Endothelial cell of umbilical vein (primary cell): Measurements from ENCODE around the gene ACVR2A. TPM values are rescaled to one million over a fixed set of nuclear protein-coding genes. Genes with fewer than 3 reads are reported as not detected.

Source experiments
- BruUV-seq: library from RNA; stranded (reverse); fragments of 400-500 nt; replicated peaks from 2 replicates; lab custom pipeline; 2021; lab: Mats Ljungman, UMichigan
- CTCF ChIA-PET: fragments of 300-600, 350-600 bp; sonication (Branson Sonifier 250); formaldehyde crosslinking; loops from one replicate; lab custom pipeline; 2021; ENCODE audit warnings: antibody characterized with exemption, inconsistent platforms; lab: Charles Lee
- POLR2A ChIA-PET: fragments of 300-600, 350-600 bp; sonication (Branson Sonifier 250); formaldehyde crosslinking; loops from one replicate; lab custom pipeline; 2021; ENCODE audit warnings: antibody characterized with exemption, inconsistent platforms; lab: Charles Lee
- DNase-seq: peaks from one replicate; pipeline ENCODE4 v3.0.0-alpha.2; 2011; ENCODE audit warnings: low read depth, low spot score
- FAIRE-seq: peaks from 2 replicates; lab custom pipeline; 2011; peaks lifted over from hg19 to GRCh38; lab: Jason Lieb, UNC
- H2AFZ ChIP-seq: 2 replicates; pipeline ENCODE4 v1.6.0; 2012; ENCODE audit warnings: low read depth, low read length, control low read depth, inconsistent platforms
- H3K27ac ChIP-seq: 2 replicates; pipeline ENCODE4 v1.5.1; 2011; ENCODE audit warnings: low read depth, mild to moderate bottlenecking, control low read depth, low read length, moderate library complexity; ENCODE audit not compliant: insufficient read depth
- H3K27me3 ChIP-seq, 2 experiments: 2 replicates each; pipeline versions ENCODE4 v1.6.0 to v1.6.1; 2011; ENCODE audit warnings: low read length in 2 of 2, mixed read lengths in 1 of 2; ENCODE audit not compliant: control insufficient read depth in 2 of 2, insufficient read depth in 2 of 2
- H3K36me3 ChIP-seq, 2 experiments: 2 replicates in 1 of 2; 3 replicates in 1 of 2; pipeline ENCODE4 v1.5.1; 2011; ENCODE audit warnings: low read length in 2 of 2, mild to moderate bottlenecking in 1 of 2, moderate library complexity in 1 of 2; ENCODE audit not compliant: control insufficient read depth in 2 of 2, insufficient read depth in 2 of 2; ENCODE audit errors: extremely low read depth in 1 of 2
- H3K4me1 ChIP-seq: 3 replicates; pipeline ENCODE4 v1.5.1; 2011; ENCODE audit warnings: mild to moderate bottlenecking, low read length; ENCODE audit not compliant: control insufficient read depth, insufficient read depth; ENCODE audit errors: extremely low read depth
- H3K4me2 ChIP-seq: 2 replicates; pipeline ENCODE4 v1.6.1; 2011; ENCODE audit warnings: low read length, control low read depth, mixed read lengths; ENCODE audit not compliant: insufficient read depth
- H3K4me3 ChIP-seq, 3 experiments: fragments of 200-600 bp in 1 of 3; sonication (generic), shearing (Covaris generic) in 1 of 3; replicated peaks in 1 of 3; 2 replicates each; pipeline ENCODE4 v1.5.1; 2011 to 2016; ENCODE audit warnings: control low read depth in 3 of 3, low read length in 3 of 3, mild to moderate bottlenecking in 2 of 3, inconsistent platforms in 1 of 3, low read depth in 1 of 3, moderate library complexity in 1 of 3; ENCODE audit not compliant: insufficient read depth in 1 of 3
- H3K79me2 ChIP-seq: 2 replicates; pipeline ENCODE4 v1.6.0; 2012; ENCODE audit warnings: low read length, inconsistent platforms; ENCODE audit not compliant: control insufficient read depth, insufficient read depth
- H3K9ac ChIP-seq: replicated peaks from 2 replicates; pipeline ENCODE3; 2011; ENCODE audit warnings: low read length, control low read depth; ENCODE audit not compliant: insufficient read depth; ENCODE audit errors: extremely low read depth
- H3K9me1 ChIP-seq: replicated peaks from 3 replicates; pipeline ENCODE4 v1.6.0; 2011; ENCODE audit warnings: mild to moderate bottlenecking, low read length; ENCODE audit not compliant: control insufficient read depth, insufficient read depth; ENCODE audit errors: extremely low read depth
- H3K9me3 ChIP-seq: replicated peaks from 2 replicates; pipeline ENCODE4 v1.5.1; 2012; ENCODE audit warnings: low read length, inconsistent platforms; ENCODE audit not compliant: control insufficient read depth, insufficient read depth
- H4K20me1 ChIP-seq: replicated peaks from 2 replicates; pipeline ENCODE3; 2011; ENCODE audit warnings: mild to moderate bottlenecking, low read length; ENCODE audit not compliant: control insufficient read depth, insufficient read depth; ENCODE audit errors: extremely low read depth
- EZH2 ChIP-seq: IDR thresholded peaks from 2 replicates; pipeline ENCODE4 v1.6.1; 2012; ENCODE audit warnings: borderline replicate concordance, low read depth, mild to moderate bottlenecking, moderate library complexity, low read length, inconsistent platforms; ENCODE audit not compliant: severe bottlenecking
- FOS ChIP-seq: IDR thresholded peaks from 2 replicates; pipeline ENCODE4 v1.6.1; 2011; ENCODE audit warnings: mild to moderate bottlenecking, low read length, moderate library complexity, borderline replicate concordance; ENCODE audit not compliant: insufficient read depth
- GATA2 ChIP-seq: IDR thresholded peaks from 2 replicates; pipeline ENCODE4 v1.7.0; 2011; ENCODE audit warnings: low read depth, mild to moderate bottlenecking, moderate library complexity, mixed read lengths, low read length; ENCODE audit not compliant: insufficient read length, insufficient read depth
- JUN ChIP-seq: IDR thresholded peaks from 2 replicates; pipeline ENCODE4 v1.6.1; 2011; ENCODE audit warnings: borderline replicate concordance, low read depth; ENCODE audit not compliant: insufficient read length, insufficient read depth
- MYC ChIP-seq: IDR thresholded peaks from one replicate; pipeline ENCODE4 v1.6.1; 2011; ENCODE audit warnings: mild to moderate bottlenecking, low read depth, low read length
- POLR2A ChIP-seq: IDR thresholded peaks from 2 replicates; pipeline ENCODE4 v1.6.1; 2012; ENCODE audit warnings: low read depth, mild to moderate bottlenecking, control low read depth, low read length
- POLR2AphosphoS5 ChIP-seq: IDR thresholded peaks from 2 replicates; pipeline ENCODE4 v1.6.1; 2012; ENCODE audit warnings: low read depth, mild to moderate bottlenecking, control low read depth, low read length, moderate library complexity; ENCODE audit not compliant: insufficient read depth
- dilution Hi-C: fragments of 300-500 bp; cut with MboI; formaldehyde crosslinking; loops from one replicate; pipeline ENCODE4 v1.15.0; 2019; ENCODE audit warnings: low sequenced_read_pairs; ENCODE audit not compliant: extremely low pct_ligation_motif_present
- intact Hi-C: fragments of 100-400 bp; cut with micrococcal nuclease; formaldehyde crosslinking; loops from one replicate; pipeline ENCODE4 v1.10.0; 2022
- polyA plus RNA-seq, 4 experiments: library from polyadenylated mRNA; depleted of rRNA in 3 of 4; stranded (reverse) in 3 of 4; unstranded in 1 of 4; fragments of >200 nt; gene quantifications; 2 replicates each; pipeline versions ENCODE4 v1.2.1 to v1.2.3, GENCODE V29; 2011 to 2012; ENCODE audit warnings: missing spikeins in 1 of 4
- total RNA-seq: library from RNA; stranded (reverse); gene quantifications from 2 replicates; pipeline ENCODE4 v1.2.3, GENCODE V29; 2021
- TF ChIP-seq, protein P1 (sequence below), 2 donors: IDR thresholded peaks; 1 replicate in 1 of 2; 2 replicates in 1 of 2; pipeline ENCODE4 v1.5.1; 2011; ENCODE audit warnings: low read length in 2 of 2, mild to moderate bottlenecking in 2 of 2, moderate library complexity in 2 of 2, control low read depth in 1 of 2, inconsistent platforms in 1 of 2, low read depth in 1 of 2; ENCODE audit not compliant: insufficient read depth in 1 of 2; ENCODE audit errors: extremely low read depth in 1 of 2
- TF ChIP-seq, protein P2 (sequence below): IDR thresholded peaks from 2 replicates; pipeline ENCODE4 v1.6.1; 2011; ENCODE audit not compliant: insufficient read depth, insufficient read length

ACVR2A gene
- total and polyA plus RNA-seq, 2 donors (not counting 3 experiments of a cell fraction or from before 2014, with no cell fraction given) = 1.7 to 7.9 TPM

DNA sequence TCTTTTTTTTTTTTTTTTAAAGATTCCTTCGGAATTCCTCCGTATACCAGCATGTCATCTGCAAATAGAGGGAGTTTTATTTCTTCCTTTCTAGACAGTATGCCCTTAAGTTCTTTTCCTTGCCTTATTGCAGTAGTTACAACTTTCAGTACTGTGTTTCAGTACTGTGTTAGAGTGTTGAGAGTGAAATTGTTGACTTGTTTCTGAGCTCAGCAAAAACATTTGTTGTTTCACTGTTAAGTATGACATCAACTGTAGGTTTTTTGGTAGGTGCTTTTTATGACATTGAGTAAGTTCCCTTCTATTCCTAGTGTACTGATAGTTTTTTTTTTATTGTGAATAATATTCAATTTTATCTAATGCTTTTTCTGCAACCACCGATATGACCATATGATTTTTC lies 43.9 kb downstream of the ACVR2A start:
- Histone ChIP-seq H3K36me3 (no peaks in the 10 kb centered on the region), H3K27me3 (no peaks in the 10 kb centered on the region), H3K27ac (no peak overlapping the region), H4K20me1 (no peaks in the 10 kb centered on the region), H3K4me2 (no peak overlapping the region), H3K4me3 (no peak overlapping the region), H3K9ac (no peak overlapping the region), H3K9me1 (no peaks in the 10 kb centered on the region), H2AFZ (no peak overlapping the region), H3K79me2 (peaks cover 2% of the 10 kb centered on the region), H3K9me3 (no peaks in the 10 kb centered on the region), H3K4me1 (peaks cover 2% of the 10 kb centered on the region)
- dilution Hi-C loops (no loop called here), intact Hi-C loops (no loop called here)
- FAIRE-seq = no peak
- CTCF ChIA-PET = interaction anchor here (1.1 kb wide), 1 partner anchor 961 kb away, joined by 3 read pairs; no protein-coding TSS in a partner anchor
- no peak for DNase-seq
- TF ChIP-seq POLR2A = no peak
- no peak for TF ChIP-seq GATA2
- TF ChIP-seq EZH2 = no peak
- no peak for TF ChIP-seq JUN
- TF ChIP-seq, protein P1, sequence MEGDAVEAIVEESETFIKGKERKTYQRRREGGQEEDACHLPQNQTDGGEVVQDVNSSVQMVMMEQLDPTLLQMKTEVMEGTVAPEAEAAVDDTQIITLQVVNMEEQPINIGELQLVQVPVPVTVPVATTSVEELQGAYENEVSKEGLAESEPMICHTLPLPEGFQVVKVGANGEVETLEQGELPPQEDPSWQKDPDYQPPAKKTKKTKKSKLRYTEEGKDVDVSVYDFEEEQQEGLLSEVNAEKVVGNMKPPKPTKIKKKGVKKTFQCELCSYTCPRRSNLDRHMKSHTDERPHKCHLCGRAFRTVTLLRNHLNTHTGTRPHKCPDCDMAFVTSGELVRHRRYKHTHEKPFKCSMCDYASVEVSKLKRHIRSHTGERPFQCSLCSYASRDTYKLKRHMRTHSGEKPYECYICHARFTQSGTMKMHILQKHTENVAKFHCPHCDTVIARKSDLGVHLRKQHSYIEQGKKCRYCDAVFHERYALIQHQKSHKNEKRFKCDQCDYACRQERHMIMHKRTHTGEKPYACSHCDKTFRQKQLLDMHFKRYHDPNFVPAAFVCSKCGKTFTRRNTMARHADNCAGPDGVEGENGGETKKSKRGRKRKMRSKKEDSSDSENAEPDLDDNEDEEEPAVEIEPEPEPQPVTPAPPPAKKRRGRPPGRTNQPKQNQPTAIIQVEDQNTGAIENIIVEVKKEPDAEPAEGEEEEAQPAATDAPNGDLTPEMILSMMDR (IDR thresholded peaks at IDR 0.05; ENCODE audit: extremely low read depth in 1 of 2, insufficient read depth in 1 of 2, low read depth in 1 of 2, low read length in 2 of 2) = no peak
- TF ChIP-seq, protein P2, sequence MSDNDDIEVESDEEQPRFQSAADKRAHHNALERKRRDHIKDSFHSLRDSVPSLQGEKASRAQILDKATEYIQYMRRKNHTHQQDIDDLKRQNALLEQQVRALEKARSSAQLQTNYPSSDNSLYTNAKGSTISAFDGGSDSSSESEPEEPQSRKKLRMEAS = no peak
- no peak for TF ChIP-seq MYC
- TF ChIP-seq POLR2AphosphoS5 = no peak
- TF ChIP-seq FOS = no peak
- POLR2A ChIA-PET = no interaction called here
- no TSS peak for BruUV-seq
